RWPE1 (cell line): ENCODE measurements around the gene PSMD2.
A peak's percentile ranks its signal among the peaks of the same experiment; 100 is the strongest.

Experiments used
- CTCF ChIA-PET: fragments of 350-600 bp; sonication (Branson Sonifier 250); formaldehyde crosslinking; extraction: SDS; loops from one replicate; lab custom pipeline; 2021; lab: Yijun Ruan, JAX
- POLR2A ChIA-PET: fragments of 400-600 bp; formaldehyde crosslinking; extraction: SDS; loops from one replicate; lab custom pipeline; 2020; ENCODE audit warnings: antibody characterized with exemption; ENCODE audit not compliant: low non-redundant PET; lab: Yijun Ruan, JAX
- DNase-seq: peaks from one replicate; pipeline ENCODE4 v3.0.0; 2012; ENCODE audit warnings: low spot score
- H3K27ac ChIP-seq: fragments of 450-650 bp; 2 replicates; pipeline ENCODE4 v1.5.1; 2017
- CTCF ChIP-seq: fragments of 450-650 bp; conservative IDR thresholded peaks from 2 replicates; pipeline ENCODE4 v1.5.1; 2017; ENCODE audit warnings: low read depth, mild to moderate bottlenecking

Gene PSMD2

GRCh38 chr3:184314700-184315542 is 15.9 kb downstream of the PSMD2 start:
- no peak for TF ChIP-seq CTCF
- DNase-seq, result peak; percentile 46
- H3K27ac ChIP-seq, result peak overlapping the region; percentile 99
- ChIA-PET POLR2A (interaction anchor here (0.5 to 0.8 kb wide), 2 partner anchors 20 to 882 kb away, joined by 3 read pairs; no protein-coding TSS in a partner anchor), CTCF (interaction anchor here (0.6 kb wide), 1 partner anchor 169 kb away, joined by 6 read pairs; no protein-coding TSS in a partner anchor)

- ChIA-PET POLR2A (interaction anchor here (0.8 kb wide), 1 partner anchor 20 kb away, joined by 3 read pairs; no protein-coding TSS in a partner anchor), CTCF (interaction anchor here (0.5 kb wide), 1 partner anchor 228 kb away, joined by 3 read pairs; no protein-coding TSS in a partner anchor)
- no peak for DNase-seq
- peak overlapping the region; percentile 99 for H3K27ac ChIP-seq
- no peak for TF ChIP-seq CTCF
These were observed 16.5 kb downstream of the PSMD2 start for GRCh38 chr3:184315543-184315867.

- CTCF ChIA-PET, result interaction anchor here (0.5 kb wide), 1 partner anchor 227 kb away, joined by 3 read pairs; no protein-coding TSS in a partner anchor
- DNase-seq, result no peak
- no peak for TF ChIP-seq CTCF
- H3K27ac ChIP-seq, result peak overlapping the region; percentile 99
- POLR2A ChIA-PET, result interaction anchor here (0.8 kb wide), 1 partner anchor 19 kb away, joined by 3 read pairs; no protein-coding TSS in a partner anchor
These were observed 17.0 kb downstream of the PSMD2 start for GRCh38 chr3:184315871-184316661.

- POLR2A ChIA-PET, result no interaction called here
- CTCF ChIA-PET, result interaction anchor here (0.7 kb wide), 1 partner anchor 245 kb away, joined by 3 read pairs; the partner anchor contains the start of gene EPHB3
- no peak for DNase-seq
- TF ChIP-seq CTCF, result no peak
- H3K27ac ChIP-seq, result peak overlapping the region; percentile 99
These were observed 17.8 kb downstream of the PSMD2 start for GRCh38 chr3:184316792-184317191.

GRCh38 chr3:184317201-184317600 is 18.2 kb downstream of the PSMD2 start:
- POLR2A ChIA-PET, result no interaction called here
- peak overlapping the region; percentile 99 for H3K27ac ChIP-seq
- DNase-seq, result no peak
- TF ChIP-seq CTCF, result no peak
- CTCF ChIA-PET, result interaction anchor here (0.7 kb wide), 1 partner anchor 244 kb away, joined by 3 read pairs; the partner anchor contains the start of gene EPHB3

GRCh38 chr3:184320104-184320445 is 21.0 kb downstream of the PSMD2 start:
- ChIA-PET CTCF (interaction anchor here (0.6 kb wide), 1 partner anchor 164 kb away, joined by 4 read pairs; no protein-coding TSS in a partner anchor), POLR2A (interaction anchor here (1.1 kb wide), 1 partner anchor 9 kb away, joined by 3 read pairs; no protein-coding TSS in a partner anchor)
- DNase-seq, result peak; percentile 97
- peak overlapping the region; percentile 99 for H3K27ac ChIP-seq
- TF ChIP-seq CTCF, result no peak
